Activated CD8-positive, alpha-beta memory T cell treated with anti-CD3 and anti-CD28 coated beads, Interleukin-2, amount 10 ng/mL, durations not matched to agents 7 days and 5 days (primary cell): ENCODE measurements around the gene ETFDH. TPM values are rescaled to one million over a fixed set of nuclear protein-coding genes. Genes with fewer than 3 reads are reported as not detected.
A peak's percentile ranks its signal among the peaks of the same experiment; 100 is the strongest.

Source experiments
- ATAC-seq: fragments of 150-1000 bp; cut with Tn5 transposase; one replicate; pipeline ENCODE4 v1.10.0; 2021; ENCODE audit warnings: moderate library complexity
- CTCF ChIA-PET: fragments of 350-600 bp; sonication (Branson Sonifier 250); formaldehyde crosslinking; loops from one replicate; lab custom pipeline; 2021; ENCODE audit warnings: antibody characterized with exemption; lab: Charles Lee
- DNase-seq: peaks from one replicate; pipeline ENCODE4 v3.0.0-alpha.2; 2020
- H3K27ac Mint-ChIP-seq: one replicate; pipeline ENCODE4 v1.8.0; 2021; ENCODE audit warnings: mild to moderate bottlenecking, mixed read lengths
- H3K27me3 Mint-ChIP-seq: one replicate; pipeline ENCODE4 v1.8.0; 2021; ENCODE audit warnings: mixed read lengths
- H3K36me3 Mint-ChIP-seq: one replicate; pipeline ENCODE4 v1.8.0; 2021; ENCODE audit warnings: mild to moderate bottlenecking, mixed read lengths
- H3K4me1 Mint-ChIP-seq: one replicate; pipeline ENCODE4 v1.8.0; 2021; ENCODE audit warnings: mixed read lengths
- H3K4me3 Mint-ChIP-seq: one replicate; pipeline ENCODE4 v1.8.0; 2021; ENCODE audit warnings: mild to moderate bottlenecking, moderate library complexity, mixed read lengths
- H3K9me3 Mint-ChIP-seq: one replicate; pipeline ENCODE4 v1.8.0; 2022; ENCODE audit warnings: low read depth, mixed read lengths
- total RNA-seq, 2 experiments: library from RNA; stranded (reverse); gene quantifications; one replicate each; pipeline ENCODE4 v1.2.3, GENCODE V29; 2021

ETFDH gene
- total RNA-seq, 2 experiments from 2014 or later: 22.0 to 30.4 TPM

DNA sequence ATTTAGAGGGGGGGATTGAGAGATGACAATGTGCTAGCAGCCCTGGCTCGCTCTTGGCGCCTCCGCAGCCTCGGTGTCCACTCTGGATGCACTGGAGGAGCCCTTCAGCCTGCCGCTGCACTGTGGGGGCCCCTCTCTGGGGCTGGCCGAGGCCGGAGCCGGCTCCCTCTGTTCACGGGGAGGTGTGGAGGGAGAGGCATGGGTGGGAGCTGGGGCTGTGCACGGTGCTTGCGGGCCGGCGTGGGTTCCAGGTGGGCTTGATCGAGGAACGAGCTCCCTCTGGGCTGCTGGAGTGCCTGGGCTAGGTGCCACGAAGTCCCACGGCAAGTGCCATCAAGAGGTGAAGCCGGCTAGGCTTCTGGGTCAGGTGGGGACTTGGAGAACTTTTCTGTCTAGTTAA lies 7.3 kb upstream of the ETFDH start:
- H3K9me3 Mint-ChIP-seq: no peaks in the 10 kb centered on the region
- no peak overlapping the region for H3K4me3 Mint-ChIP-seq
- no peak for DNase-seq
- no peak for ATAC-seq
- peaks cover 25% of the 10 kb centered on the region for H3K36me3 Mint-ChIP-seq
- H3K4me1 Mint-ChIP-seq: peaks cover 12% of the 10 kb centered on the region
- no peak overlapping the region for H3K27ac Mint-ChIP-seq
- no peaks in the 10 kb centered on the region for H3K27me3 Mint-ChIP-seq
- CTCF ChIA-PET: interaction anchor here (1.2 kb wide), 1 partner anchor 10 kb away, joined by 3 read pairs; no protein-coding TSS in a partner anchor

GRCh38 chr4:158666892-158667291 lies 5.2 kb upstream of the ETFDH start:
- CTCF ChIA-PET: interaction anchor here (0.7 kb wide), 1 partner anchor 13 kb away, joined by 3 read pairs; no protein-coding TSS in a partner anchor
- Mint-ChIP-seq H3K9me3 (no peaks in the 10 kb centered on the region), H3K4me3 (no peak overlapping the region)

DNA sequence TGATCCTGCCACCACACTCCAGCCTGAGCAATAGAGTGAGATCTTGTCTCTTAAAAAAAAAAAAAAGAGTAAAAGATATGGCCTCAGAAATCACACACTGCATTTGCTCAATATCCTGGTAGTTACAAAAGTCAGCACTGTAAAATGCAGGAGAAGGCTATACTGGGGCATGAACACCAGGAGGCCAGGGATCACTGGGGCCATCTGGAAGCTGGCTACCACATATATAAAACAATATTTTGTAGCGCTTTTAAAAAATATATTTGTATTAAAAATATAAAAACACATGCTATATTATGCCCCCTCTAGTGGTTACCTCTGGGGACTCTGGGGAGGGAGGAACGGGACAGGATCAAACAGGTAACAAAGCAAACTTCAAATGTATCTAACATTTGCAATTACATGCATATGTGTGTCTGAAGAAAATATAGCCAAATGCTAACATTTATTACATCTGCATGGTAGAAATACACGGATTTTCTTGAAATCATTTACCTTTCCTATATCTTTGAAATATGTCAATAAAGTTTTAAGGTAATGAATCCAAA lies 4.4 kb upstream of the ETFDH start:
- Mint-ChIP-seq H3K27me3 (no peaks in the 10 kb centered on the region), H3K4me1 (peaks cover 27% of the 10 kb centered on the region), H3K4me3 (no peak overlapping the region), H3K27ac (no peak overlapping the region), H3K36me3 (peaks cover 25% of the 10 kb centered on the region), H3K9me3 (no peaks in the 10 kb centered on the region)
- CTCF ChIA-PET: interaction anchor here (0.7 kb wide), 1 partner anchor 14 kb away, joined by 3 read pairs; no protein-coding TSS in a partner anchor
- DNase-seq (no peak), ATAC-seq (no peak)

More at GRCh38 chr4:158666892-158667291, 5.2 kb upstream of the ETFDH start:
- DNase-seq (no peak), ATAC-seq (no peak)
- peaks cover 22% of the 10 kb centered on the region for H3K4me1 Mint-ChIP-seq
- peaks cover 25% of the 10 kb centered on the region for H3K36me3 Mint-ChIP-seq
- H3K27me3 Mint-ChIP-seq: no peaks in the 10 kb centered on the region
- no peak overlapping the region for H3K27ac Mint-ChIP-seq

DNA sequence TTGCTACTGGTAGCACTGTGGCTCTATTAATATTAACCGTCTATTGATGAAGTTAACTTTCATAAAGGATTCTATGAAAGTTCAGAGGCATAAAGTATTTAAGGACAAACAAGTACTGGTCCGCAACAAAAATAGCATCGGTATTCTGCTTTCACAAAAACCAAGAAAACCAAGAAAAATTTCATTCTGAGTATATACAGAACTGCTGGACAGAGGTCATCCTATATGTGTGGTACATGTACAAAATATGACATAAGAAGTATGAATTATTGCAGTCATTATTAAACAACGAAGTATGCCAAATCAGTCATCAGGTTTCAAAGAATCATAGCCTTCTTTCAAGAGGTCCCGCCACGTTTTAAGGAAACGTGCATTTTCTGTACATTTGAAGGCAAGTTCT lies 2.8 kb upstream of the ETFDH start:
- Mint-ChIP-seq H3K27ac (no peak overlapping the region), H3K4me3 (no peak overlapping the region)

DNA sequence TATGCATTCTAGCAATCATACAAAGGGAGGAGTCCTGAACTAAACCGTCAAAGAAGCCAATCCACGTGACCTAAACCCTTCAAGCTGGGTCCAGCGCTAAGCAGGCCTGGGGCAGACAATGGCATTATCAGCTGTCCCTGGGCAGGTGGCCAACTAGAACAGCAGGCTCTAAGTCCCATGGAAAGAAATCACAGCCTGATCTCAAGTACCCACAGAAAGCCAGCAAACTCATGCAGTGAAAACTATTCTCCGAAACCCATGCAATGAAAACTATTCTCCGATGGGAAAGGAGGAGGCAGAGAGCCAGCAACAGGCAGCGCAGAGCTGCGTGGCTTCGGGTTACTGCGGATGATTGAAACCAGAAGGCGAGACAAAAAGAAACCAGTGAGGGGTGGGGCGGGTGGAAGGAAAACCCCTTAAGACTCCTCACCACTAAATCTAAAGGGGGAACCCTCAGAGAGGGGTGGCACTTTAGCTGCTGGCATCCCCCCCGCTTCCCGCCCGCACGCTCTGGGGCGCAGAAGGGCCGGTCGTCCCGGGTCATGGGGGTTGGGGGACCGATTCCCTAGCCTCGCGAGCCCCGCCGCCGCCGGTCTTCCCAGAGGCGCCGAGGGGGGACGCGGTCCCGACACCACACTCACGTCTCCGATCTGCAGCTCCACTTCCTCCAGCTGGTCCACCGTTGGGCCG lies 976 bp upstream of the ETFDH start:
- CTCF ChIA-PET: interaction anchor here (1.0 to 2.1 kb wide), 6 partner anchors 51 to 532 kb away, joined by 3 to 6 read pairs (median 4); partner anchors contain the start of gene PPID
- Mint-ChIP-seq H3K36me3 (peaks cover 17% of the 10 kb centered on the region), H3K27ac (peak overlapping the region; percentile 94), H3K4me3 (peak overlapping the region; percentile 95), H3K9me3 (no peaks in the 10 kb centered on the region), H3K4me1 (peaks cover 31% of the 10 kb centered on the region), H3K27me3 (no peaks in the 10 kb centered on the region)
- peak; percentile 5 for ATAC-seq
- peak; percentile 75 for DNase-seq

More for the DNA sequence above, 2.8 kb upstream of the ETFDH start:
- no peaks in the 10 kb centered on the region for H3K9me3 Mint-ChIP-seq
- peaks cover 31% of the 10 kb centered on the region for H3K4me1 Mint-ChIP-seq
- CTCF ChIA-PET: interaction anchor here (1.0 kb wide), 1 partner anchor 410 kb away, joined by 3 read pairs; no protein-coding TSS in a partner anchor
- DNase-seq (no peak), ATAC-seq (no peak)
- no peaks in the 10 kb centered on the region for H3K27me3 Mint-ChIP-seq
- peaks cover 23% of the 10 kb centered on the region for H3K36me3 Mint-ChIP-seq

DNA sequence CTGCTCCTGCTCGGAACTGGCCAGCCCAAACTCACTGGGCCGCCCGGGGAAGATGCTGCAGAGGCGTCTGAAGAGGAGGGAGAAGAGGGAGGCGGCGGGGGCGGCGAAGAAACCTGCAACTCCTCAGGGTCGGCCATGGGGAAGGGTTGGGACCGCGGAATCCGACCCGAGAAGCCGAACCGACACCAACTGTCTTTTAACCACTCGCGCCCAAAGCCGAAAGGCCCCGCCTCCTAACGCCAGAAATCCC lies 506 bp upstream of the ETFDH start, which contains the start of gene C4orf46:
TSS of gene C4orf46 (minus strand) at position 223 of the 250 bp plus-strand sequence. CDS start at position 137, 86 bp downstream.
- ATAC-seq (no peak), DNase-seq (no peak)
- CTCF ChIA-PET: interaction anchor here (1.0 to 2.1 kb wide), 3 partner anchors 52 to 180 kb away, joined by 4 to 6 read pairs (median 4); partner anchors contain the start of gene PPID
- Mint-ChIP-seq H3K36me3 (peaks cover 14% of the 10 kb centered on the region), H3K4me3 (peak within 1 kb of the TSS; percentile 95), H3K9me3 (no peaks in the 10 kb centered on the region), H3K27me3 (no peaks in the 10 kb centered on the region), H3K27ac (peak within 1 kb of the TSS; percentile 94), H3K4me1 (peaks cover 31% of the 10 kb centered on the region)

GRCh38 chr4:158673633-158674032 lies 1.5 kb downstream of the ETFDH start:
- Mint-ChIP-seq H3K27me3 (no peaks in the 10 kb centered on the region), H3K4me3 (no peak overlapping the region), H3K4me1 (peaks cover 28% of the 10 kb centered on the region), H3K9me3 (no peaks in the 10 kb centered on the region), H3K27ac (no peak overlapping the region), H3K36me3 (peaks cover 8% of the 10 kb centered on the region)
- DNase-seq: no peak
- no peak for ATAC-seq
- CTCF ChIA-PET: interaction anchor here (1.3 to 1.5 kb wide), 2 partner anchors 17 to 529 kb away, joined by 3 to 5 read pairs; no protein-coding TSS in a partner anchor

DNA sequence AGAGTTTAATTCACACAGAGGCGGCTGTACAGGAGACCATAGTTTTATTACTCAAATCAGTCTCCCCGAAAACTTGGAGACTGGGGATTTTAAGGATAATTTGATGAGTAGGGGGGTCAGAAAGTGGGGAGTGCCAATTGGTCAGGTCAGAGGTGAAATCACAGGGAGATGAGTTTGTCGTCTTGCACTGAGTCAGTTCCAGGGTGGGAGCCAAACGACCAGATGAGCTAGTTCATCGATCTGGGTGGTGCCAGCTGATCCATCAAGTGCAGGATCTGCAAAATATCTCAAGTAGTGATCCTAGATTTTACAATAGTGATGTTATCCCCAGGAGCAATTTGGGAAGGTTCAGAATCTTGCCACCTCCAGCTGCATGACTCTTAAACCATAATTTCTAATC lies 4.0 kb downstream of the ETFDH start:
- CTCF ChIA-PET: no interaction called here

GRCh38 chr4:158678767-158679166 lies 6.7 kb downstream of the ETFDH start:
- CTCF ChIA-PET: no interaction called here
- no peak for ATAC-seq
- peaks cover 10% of the 10 kb centered on the region for H3K36me3 Mint-ChIP-seq
- no peaks in the 10 kb centered on the region for H3K9me3 Mint-ChIP-seq
- no peaks in the 10 kb centered on the region for H3K27me3 Mint-ChIP-seq
- H3K4me3 Mint-ChIP-seq: no peak overlapping the region
- DNase-seq: no peak
- no peak overlapping the region for H3K27ac Mint-ChIP-seq
- H3K4me1 Mint-ChIP-seq: peaks cover 1% of the 10 kb centered on the region

More for the DNA sequence above, 4.0 kb downstream of the ETFDH start:
- Mint-ChIP-seq H3K4me1 (peaks cover 13% of the 10 kb centered on the region), H3K27ac (no peak overlapping the region), H3K4me3 (no peak overlapping the region), H3K9me3 (no peaks in the 10 kb centered on the region), H3K36me3 (peaks cover 10% of the 10 kb centered on the region), H3K27me3 (no peaks in the 10 kb centered on the region)
- ATAC-seq (no peak), DNase-seq (no peak)

- Mint-ChIP-seq H3K4me3 (no peak overlapping the region), H3K36me3 (peaks cover 7% of the 10 kb centered on the region), H3K27me3 (no peaks in the 10 kb centered on the region), H3K9me3 (no peaks in the 10 kb centered on the region), H3K4me1 (no peaks in the 10 kb centered on the region), H3K27ac (no peak overlapping the region)
- CTCF ChIA-PET: interaction anchor here (1.1 kb wide), 1 partner anchor 18 kb away, joined by 3 read pairs; no protein-coding TSS in a partner anchor
- ATAC-seq: no peak
- no peak for DNase-seq
Observed at GRCh38 chr4:158681629-158682028, 9.5 kb downstream of the ETFDH start.

DNA sequence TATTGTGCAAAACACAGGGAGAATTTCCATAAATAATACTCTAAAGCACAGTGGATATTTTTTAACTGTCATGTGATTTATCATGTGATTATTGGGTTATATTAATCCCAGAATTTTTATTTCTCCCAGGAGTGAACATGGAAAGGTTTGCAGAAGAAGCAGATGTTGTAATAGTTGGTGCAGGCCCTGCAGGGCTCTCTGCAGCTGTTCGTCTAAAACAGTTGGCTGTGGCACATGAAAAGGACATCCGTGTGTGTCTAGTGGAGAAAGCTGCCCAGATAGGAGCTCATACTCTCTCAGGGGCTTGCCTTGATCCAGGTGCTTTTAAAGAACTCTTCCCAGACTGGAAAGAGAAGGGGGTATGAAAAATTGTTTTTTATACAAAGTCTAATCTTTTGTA lies 10.0 kb downstream of the ETFDH start:
- CTCF ChIA-PET: interaction anchor here (1.1 kb wide), 1 partner anchor 18 kb away, joined by 3 read pairs; no protein-coding TSS in a partner anchor
- ATAC-seq (no peak), DNase-seq (no peak)
- H3K36me3 Mint-ChIP-seq: peaks cover 7% of the 10 kb centered on the region
- no peaks in the 10 kb centered on the region for H3K4me1 Mint-ChIP-seq
- H3K27me3 Mint-ChIP-seq: no peaks in the 10 kb centered on the region
- no peak overlapping the region for H3K4me3 Mint-ChIP-seq
- H3K9me3 Mint-ChIP-seq: no peaks in the 10 kb centered on the region
- H3K27ac Mint-ChIP-seq: no peak overlapping the region

- Mint-ChIP-seq H3K9me3 (no peaks in the 10 kb centered on the region), H3K36me3 (peaks cover 4% of the 10 kb centered on the region), H3K4me3 (no peak overlapping the region), H3K4me1 (no peaks in the 10 kb centered on the region), H3K27ac (no peak overlapping the region), H3K27me3 (no peaks in the 10 kb centered on the region)
- ATAC-seq: no peak
- no peak for DNase-seq
- CTCF ChIA-PET: interaction anchor here (0.7 kb wide), 1 partner anchor 446 kb away, joined by 4 read pairs; no protein-coding TSS in a partner anchor
Observed at GRCh38 chr4:158688813-158689212, 16.7 kb downstream of the ETFDH start.

- Mint-ChIP-seq H3K4me3 (no peak overlapping the region), H3K27ac (no peak overlapping the region), H3K9me3 (no peaks in the 10 kb centered on the region), H3K27me3 (no peaks in the 10 kb centered on the region), H3K36me3 (peaks cover 47% of the 10 kb centered on the region), H3K4me1 (no peaks in the 10 kb centered on the region)
- DNase-seq (no peak), ATAC-seq (no peak)
- CTCF ChIA-PET: no interaction called here
Observed at GRCh38 chr4:158704274-158704673, 32.2 kb downstream of the ETFDH start.
